Progenitor cell of endocrine pancreas (in vitro differentiated cells): ENCODE results near the gene ENTHD1. TPM values are rescaled to one million over a fixed set of nuclear protein-coding genes. Genes with fewer than 3 reads are reported as not detected.
"Not testable (repeated sequence)": the region's sequence is repeated elsewhere in the genome, so short reads cannot be mapped to it uniquely, and the experiment has no call there.

ENCODE experiments used
- DNase-seq: peaks from one replicate; pipeline ENCODE4 v3.0.0; 2021; ENCODE audit warnings: low spot score; ENCODE audit not compliant: unreplicated experiment
- H3K27ac Mint-ChIP-seq: 2 replicates; pipeline ENCODE4 v1.8.0; 2021; ENCODE audit warnings: mild to moderate bottlenecking, moderate library complexity, mixed read lengths
- H3K27me3 Mint-ChIP-seq: 2 replicates; pipeline ENCODE4 v1.8.0; 2021; ENCODE audit warnings: mixed read lengths
- H3K36me3 Mint-ChIP-seq: 2 replicates; pipeline ENCODE4 v1.8.0; 2022; ENCODE audit warnings: mixed read lengths; ENCODE audit not compliant: insufficient read depth
- H3K4me1 Mint-ChIP-seq: 2 replicates; pipeline ENCODE4 v1.8.0; 2021; ENCODE audit warnings: low read depth, mixed read lengths
- H3K4me3 Mint-ChIP-seq: 2 replicates; pipeline ENCODE4 v1.8.0; 2021; ENCODE audit warnings: low read depth, mild to moderate bottlenecking, moderate library complexity, mixed read lengths
- H3K9me3 Mint-ChIP-seq: 2 replicates; pipeline ENCODE4 v1.8.0; 2021; ENCODE audit warnings: low read depth, mixed read lengths
- CTCF ChIP-seq: fragments of 200-600 bp; sonication (generic); IDR thresholded peaks from one replicate; pipeline ENCODE4 v1.5.0; 2021; ENCODE audit warnings: antibody characterized with exemption, mild to moderate bottlenecking; ENCODE audit not compliant: unreplicated experiment
- total RNA-seq: library from RNA; stranded (reverse); gene quantifications from 2 replicates; pipeline ENCODE4 v1.2.1, GENCODE V29; 2021

The ENTHD1 gene
- total RNA-seq, 1 donor from 2014 or later, result not detected

GRCh38 chr22:39906207-39906606 lies 12.6 kb upstream of the ENTHD1 start:
- H3K36me3 Mint-ChIP-seq, result no peaks in the 10 kb centered on the region
- H3K27ac Mint-ChIP-seq, result no peak overlapping the region
- H3K4me3 Mint-ChIP-seq, result no peak overlapping the region
- peaks cover 17% of the 10 kb centered on the region for H3K27me3 Mint-ChIP-seq
- H3K9me3 Mint-ChIP-seq, result no peaks in the 10 kb centered on the region
- TF ChIP-seq CTCF, result no peak
- H3K4me1 Mint-ChIP-seq, result no peaks in the 10 kb centered on the region
- DNase-seq, result no peak

- no peaks in the 10 kb centered on the region for H3K9me3 Mint-ChIP-seq
- H3K27me3 Mint-ChIP-seq, result peaks cover 20% of the 10 kb centered on the region
Observed at GRCh38 chr22:39905687-39906086, 12.1 kb upstream of the ENTHD1 start.

GRCh38 chr22:39904862-39905261 lies 11.3 kb upstream of the ENTHD1 start:
- no peaks in the 10 kb centered on the region for H3K36me3 Mint-ChIP-seq
- no peak overlapping the region for H3K4me3 Mint-ChIP-seq
- no peaks in the 10 kb centered on the region for H3K9me3 Mint-ChIP-seq
- no peak overlapping the region for H3K27ac Mint-ChIP-seq
- H3K4me1 Mint-ChIP-seq, result no peaks in the 10 kb centered on the region
- H3K27me3 Mint-ChIP-seq, result peaks cover 20% of the 10 kb centered on the region
- TF ChIP-seq CTCF, result no peak
- no peak for DNase-seq

More at GRCh38 chr22:39905687-39906086, 12.1 kb upstream of the ENTHD1 start:
- Mint-ChIP-seq H3K4me1 (no peaks in the 10 kb centered on the region), H3K36me3 (no peaks in the 10 kb centered on the region), H3K4me3 (no peak overlapping the region), H3K27ac (no peak overlapping the region)
- TF ChIP-seq CTCF, result no peak
- DNase-seq, result no peak

GRCh38 chr22:39904024-39904423 lies 10.5 kb upstream of the ENTHD1 start:
- peaks cover 18% of the 10 kb centered on the region for H3K27me3 Mint-ChIP-seq
- not testable (repeated sequence) for H3K4me3 Mint-ChIP-seq, H3K9me3 Mint-ChIP-seq, H3K4me1 Mint-ChIP-seq, H3K27ac Mint-ChIP-seq, H3K36me3 Mint-ChIP-seq, DNase-seq

GRCh38 chr22:39901565-39902146 lies 8.1 kb upstream of the ENTHD1 start:
- peaks cover 18% of the 10 kb centered on the region for H3K27me3 Mint-ChIP-seq
- H3K4me1 Mint-ChIP-seq, result no peaks in the 10 kb centered on the region
- no peak for DNase-seq
- H3K4me3 Mint-ChIP-seq, result no peak overlapping the region
- H3K9me3 Mint-ChIP-seq, result no peaks in the 10 kb centered on the region
- no peak overlapping the region for H3K27ac Mint-ChIP-seq
- no peaks in the 10 kb centered on the region for H3K36me3 Mint-ChIP-seq
- TF ChIP-seq CTCF, result no peak
